ENCODE data around the gene UBE4B. TPM values are rescaled to one million over a fixed set of nuclear protein-coding genes. Genes with fewer than 3 reads are reported as not detected.

The UBE4B gene
- total RNA-seq, 1 experiment from 2014 or later, result 54.7 TPM

DNA sequence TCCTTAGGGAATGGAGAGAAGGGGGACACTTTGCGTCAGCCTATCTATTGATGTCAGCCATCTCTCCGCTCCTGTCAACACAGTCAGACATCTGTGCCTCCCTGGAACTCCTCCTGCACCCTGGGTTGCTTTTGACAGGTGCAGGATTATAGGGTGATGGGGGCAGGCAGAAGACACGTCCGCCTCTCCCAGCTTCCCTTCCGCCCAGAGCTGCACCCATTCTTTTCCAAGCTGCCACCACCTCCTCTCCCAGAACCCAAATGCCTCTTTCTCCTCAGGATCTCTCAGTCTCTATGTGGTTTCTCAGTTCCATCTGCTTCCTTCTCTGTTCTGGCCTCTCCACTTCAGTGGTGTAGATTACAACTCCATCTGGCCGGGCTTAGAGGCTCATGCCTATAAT, 160.5 kb downstream of the UBE4B start:
- TF ChIP-seq, protein P1, sequence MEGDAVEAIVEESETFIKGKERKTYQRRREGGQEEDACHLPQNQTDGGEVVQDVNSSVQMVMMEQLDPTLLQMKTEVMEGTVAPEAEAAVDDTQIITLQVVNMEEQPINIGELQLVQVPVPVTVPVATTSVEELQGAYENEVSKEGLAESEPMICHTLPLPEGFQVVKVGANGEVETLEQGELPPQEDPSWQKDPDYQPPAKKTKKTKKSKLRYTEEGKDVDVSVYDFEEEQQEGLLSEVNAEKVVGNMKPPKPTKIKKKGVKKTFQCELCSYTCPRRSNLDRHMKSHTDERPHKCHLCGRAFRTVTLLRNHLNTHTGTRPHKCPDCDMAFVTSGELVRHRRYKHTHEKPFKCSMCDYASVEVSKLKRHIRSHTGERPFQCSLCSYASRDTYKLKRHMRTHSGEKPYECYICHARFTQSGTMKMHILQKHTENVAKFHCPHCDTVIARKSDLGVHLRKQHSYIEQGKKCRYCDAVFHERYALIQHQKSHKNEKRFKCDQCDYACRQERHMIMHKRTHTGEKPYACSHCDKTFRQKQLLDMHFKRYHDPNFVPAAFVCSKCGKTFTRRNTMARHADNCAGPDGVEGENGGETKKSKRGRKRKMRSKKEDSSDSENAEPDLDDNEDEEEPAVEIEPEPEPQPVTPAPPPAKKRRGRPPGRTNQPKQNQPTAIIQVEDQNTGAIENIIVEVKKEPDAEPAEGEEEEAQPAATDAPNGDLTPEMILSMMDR (IDR thresholded peaks at IDR 0.05), result no peak
- TF ChIP-seq, protein P2, sequence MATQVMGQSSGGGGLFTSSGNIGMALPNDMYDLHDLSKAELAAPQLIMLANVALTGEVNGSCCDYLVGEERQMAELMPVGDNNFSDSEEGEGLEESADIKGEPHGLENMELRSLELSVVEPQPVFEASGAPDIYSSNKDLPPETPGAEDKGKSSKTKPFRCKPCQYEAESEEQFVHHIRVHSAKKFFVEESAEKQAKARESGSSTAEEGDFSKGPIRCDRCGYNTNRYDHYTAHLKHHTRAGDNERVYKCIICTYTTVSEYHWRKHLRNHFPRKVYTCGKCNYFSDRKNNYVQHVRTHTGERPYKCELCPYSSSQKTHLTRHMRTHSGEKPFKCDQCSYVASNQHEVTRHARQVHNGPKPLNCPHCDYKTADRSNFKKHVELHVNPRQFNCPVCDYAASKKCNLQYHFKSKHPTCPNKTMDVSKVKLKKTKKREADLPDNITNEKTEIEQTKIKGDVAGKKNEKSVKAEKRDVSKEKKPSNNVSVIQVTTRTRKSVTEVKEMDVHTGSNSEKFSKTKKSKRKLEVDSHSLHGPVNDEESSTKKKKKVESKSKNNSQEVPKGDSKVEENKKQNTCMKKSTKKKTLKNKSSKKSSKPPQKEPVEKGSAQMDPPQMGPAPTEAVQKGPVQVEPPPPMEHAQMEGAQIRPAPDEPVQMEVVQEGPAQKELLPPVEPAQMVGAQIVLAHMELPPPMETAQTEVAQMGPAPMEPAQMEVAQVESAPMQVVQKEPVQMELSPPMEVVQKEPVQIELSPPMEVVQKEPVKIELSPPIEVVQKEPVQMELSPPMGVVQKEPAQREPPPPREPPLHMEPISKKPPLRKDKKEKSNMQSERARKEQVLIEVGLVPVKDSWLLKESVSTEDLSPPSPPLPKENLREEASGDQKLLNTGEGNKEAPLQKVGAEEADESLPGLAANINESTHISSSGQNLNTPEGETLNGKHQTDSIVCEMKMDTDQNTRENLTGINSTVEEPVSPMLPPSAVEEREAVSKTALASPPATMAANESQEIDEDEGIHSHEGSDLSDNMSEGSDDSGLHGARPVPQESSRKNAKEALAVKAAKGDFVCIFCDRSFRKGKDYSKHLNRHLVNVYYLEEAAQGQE (IDR thresholded peaks at IDR 0.05; ENCODE audit: insufficient read depth in 1 of 2, low read depth in 2 of 2, low read length in 1 of 2), result no peak
- TF ChIP-seq POLR2AphosphoS5 (IDR thresholded peaks at IDR 0.05; ENCODE audit: low read depth, low read length) (no peak), SIN3A (IDR thresholded peaks at IDR 0.05; ENCODE audit: borderline replicate concordance, insufficient read depth, low read depth, low read length) (no peak), TCF7L2 (IDR thresholded peaks at IDR 0.05; ENCODE audit: low read depth, low read length) (no peak)
- BruUV-seq (replicated peaks), result no TSS peak
- ATAC-seq (0 out of 2 replicates have a peak, but pooled peaks have one; percentile 22), DNase-seq (ENCODE audit: low read depth, low spot score) (no peak)
- in situ Hi-C loops (cut with HindIII; ENCODE audit: low pct_unique_long_range_greater_than_20kb, low sequenced_read_pairs) (no loop called here), intact Hi-C loops (cut with micrococcal nuclease; ENCODE audit: unreplicated experiment) (no loop called here)
- H3K27me3 ChIP-seq (ENCODE audit: control insufficient read depth, insufficient read depth, low read length), result no peaks in the 10 kb centered on the region
- H3K4me1 ChIP-seq (ENCODE audit: control insufficient read depth, insufficient read depth, low read length), result no peaks in the 10 kb centered on the region
- H3K27ac ChIP-seq (ENCODE audit: low read length), result no peak overlapping the region
- no peak overlapping the region for H3K4me3 ChIP-seq (ENCODE audit: low read depth in 2 of 2, low read length in 2 of 2)
- ChIA-PET CTCF (no interaction called here), POLR2A (no interaction called here)
- H3K36me3 ChIP-seq (ENCODE audit: control insufficient read depth, insufficient read depth, low read length), result no peaks in the 10 kb centered on the region
- no peaks in the 10 kb centered on the region for H3K9me3 ChIP-seq (ENCODE audit: control insufficient read depth, insufficient read depth, low read depth, low read length)

DNA sequence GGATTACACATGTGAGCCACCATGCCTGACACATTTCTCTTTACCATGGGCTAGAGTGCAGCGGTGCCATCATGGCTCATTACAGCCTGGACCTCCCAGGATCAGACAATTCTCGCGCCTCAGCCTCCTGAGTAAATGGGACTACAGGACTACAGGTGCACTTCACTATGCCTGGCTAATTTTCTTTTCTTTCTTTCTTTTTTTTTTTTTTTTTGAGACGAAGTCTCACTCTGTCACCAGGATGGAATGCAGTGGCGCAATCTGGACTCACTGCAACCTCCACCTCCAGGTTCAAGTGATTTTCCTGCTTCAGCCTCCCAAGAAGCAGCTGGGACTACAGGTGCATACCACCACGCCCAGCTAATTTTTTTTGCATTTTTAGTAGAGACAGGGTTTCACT, 162.8 kb downstream of the UBE4B start:
- DNase-seq (ENCODE audit: low read depth, low spot score), result no peak
- TF ChIP-seq, protein P2 (IDR thresholded peaks at IDR 0.05; ENCODE audit: insufficient read depth in 1 of 2, low read depth in 2 of 2, low read length in 1 of 2), result no peak
- TF ChIP-seq POLR2AphosphoS5 (IDR thresholded peaks at IDR 0.05; ENCODE audit: low read depth, low read length) (no peak), TCF7L2 (IDR thresholded peaks at IDR 0.05; ENCODE audit: low read depth, low read length) (no peak), SIN3A (IDR thresholded peaks at IDR 0.05; ENCODE audit: borderline replicate concordance, insufficient read depth, low read depth, low read length) (no peak)
- Histone ChIP-seq H3K9me3 (ENCODE audit: control insufficient read depth, insufficient read depth, low read depth, low read length) (no peaks in the 10 kb centered on the region), H3K36me3 (ENCODE audit: control insufficient read depth, insufficient read depth, low read length) (no peaks in the 10 kb centered on the region), H3K4me1 (ENCODE audit: control insufficient read depth, insufficient read depth, low read length) (no peaks in the 10 kb centered on the region), H3K27me3 (ENCODE audit: control insufficient read depth, insufficient read depth, low read length) (no peaks in the 10 kb centered on the region), H3K27ac (ENCODE audit: low read length) (no peak overlapping the region), H3K4me3 (ENCODE audit: low read depth in 2 of 2, low read length in 2 of 2) (no peak overlapping the region)
- ChIA-PET POLR2A (no interaction called here), CTCF (interaction anchor here (0.6 kb wide), 1 partner anchor 14 kb away, joined by 3 read pairs; no protein-coding TSS in a partner anchor)
- intact Hi-C loops (cut with micrococcal nuclease; ENCODE audit: unreplicated experiment) (no loop called here), in situ Hi-C loops (cut with HindIII; ENCODE audit: low pct_unique_long_range_greater_than_20kb, low sequenced_read_pairs) (no loop called here)
- no TSS peak for BruUV-seq (replicated peaks)
- ATAC-seq, result no peak
